Breast epithelium (tissue), 4 donors: ENCODE measurements around the gene ENDOV. TPM values are rescaled to one million over a fixed set of nuclear protein-coding genes. Genes with fewer than 3 reads are reported as not detected.
"Not testable (repeated sequence)": the region's sequence is repeated elsewhere in the genome, so short reads cannot be mapped to it uniquely, and the experiment has no call there.

Source experiments
- DNase-seq, 2 donors: peaks; one replicate each; pipeline ENCODE4 v3.0.0-alpha.2; 2019; ENCODE audit warnings: low spot score in 2 of 2
- H3K27ac ChIP-seq, 2 donors: fragments of 200-600 bp; sonication (generic) in 1 of 2; one replicate each; pipeline ENCODE4 v1.5.1; 2016 to 2019; ENCODE audit warnings: mild to moderate bottlenecking in 1 of 2
- H3K27me3 ChIP-seq, 2 donors: fragments of 200-600 bp; sonication (generic) in 1 of 2; one replicate each; pipeline versions ENCODE4 v1.5.1 to v1.6.0; 2017 to 2019; ENCODE audit warnings: control low read depth in 1 of 2, mild to moderate bottlenecking in 1 of 2
- H3K36me3 ChIP-seq: fragments of 200-600 bp; one replicate; pipeline ENCODE4 v1.5.1; 2019
- H3K4me1 ChIP-seq, 2 donors: fragments of 200-600 bp; sonication (generic); one replicate each; pipeline ENCODE4 v1.5.1; 2016 to 2019; ENCODE audit warnings: control low read depth in 1 of 2
- H3K4me3 ChIP-seq, 3 donors: fragments of 200-600 bp; sonication (generic); 1 replicate in 2 of 3; 2 replicates in 1 of 3; pipeline ENCODE4 v1.5.1; 2016 to 2019; ENCODE audit warnings: mild to moderate bottlenecking in 3 of 3, moderate library complexity in 2 of 3
- H3K9me3 ChIP-seq, 2 donors: fragments of 200-600 bp; sonication (generic) in 1 of 2; one replicate each; pipeline ENCODE4 v1.5.1; 2016 to 2019; ENCODE audit warnings: control low read depth in 1 of 2
- CTCF ChIP-seq, 3 donors: fragments of 450-650 bp; IDR thresholded peaks; one replicate each; pipeline ENCODE4 v1.5.1; 2016 to 2017; ENCODE audit warnings: antibody characterized with exemption in 3 of 3, mild to moderate bottlenecking in 3 of 3, moderate library complexity in 3 of 3
- POLR2A ChIP-seq: fragments of 450-650 bp; IDR thresholded peaks from one replicate; pipeline ENCODE4 v1.6.1; 2016; ENCODE audit warnings: antibody characterized with exemption, mild to moderate bottlenecking, moderate library complexity
- POLR2AphosphoS5 ChIP-seq, 3 donors: sonication (generic); formaldehyde crosslinking; IDR thresholded peaks; one replicate each; pipeline ENCODE4 v1.6.1; 2017; ENCODE audit warnings: antibody characterized with exemption in 3 of 3
- intact Hi-C: fragments of 100-400 bp; cut with DNase I; formaldehyde crosslinking; loops from one replicate; pipeline ENCODE4 v1.15.1; 2023; ENCODE audit warnings: low total_unique reads
- total RNA-seq, 3 donors: library from RNA; depleted of rRNA; stranded (reverse); fragments of >200 nt; gene quantifications; one replicate each; pipeline ENCODE4 v1.1.0, GENCODE V29; 2016

The ENDOV gene
- total RNA-seq, 3 donors from 2014 or later: 13.8 to 17.0 (median 16.7) TPM

GRCh38 chr17:80397034-80397387, 18.0 kb upstream of the ENDOV start:
- DNase-seq: no peak
- no peaks in the 10 kb centered on the region for H3K9me3 ChIP-seq
- H3K4me3 ChIP-seq: no peak overlapping the region
- no peak overlapping the region for H3K27ac ChIP-seq
- intact Hi-C loops: no loop called here
- no peaks in the 10 kb centered on the region for H3K36me3 ChIP-seq
- no peaks in the 10 kb centered on the region for H3K4me1 ChIP-seq
- H3K27me3 ChIP-seq: no peaks in the 10 kb centered on the region
- TF ChIP-seq CTCF (IDR thresholded peaks at IDR 0.05): no peak
- no peak for TF ChIP-seq POLR2A
- no peak for TF ChIP-seq POLR2AphosphoS5 (IDR thresholded peaks at IDR 0.05)

- TF ChIP-seq POLR2AphosphoS5 (IDR thresholded peaks at IDR 0.05) (no peak), CTCF (IDR thresholded peaks at IDR 0.05) (no peak), POLR2A (no peak)
- no peaks in the 10 kb centered on the region for H3K27me3 ChIP-seq
- H3K4me1 ChIP-seq: no peaks in the 10 kb centered on the region
- no peak overlapping the region for H3K27ac ChIP-seq
- H3K4me3 ChIP-seq: no peak overlapping the region
- H3K36me3 ChIP-seq: no peaks in the 10 kb centered on the region
- intact Hi-C loops: no loop called here
- H3K9me3 ChIP-seq: no peaks in the 10 kb centered on the region
- no peak for DNase-seq
These were observed 17.3 kb upstream of the ENDOV start for GRCh38 chr17:80397686-80398085.

GRCh38 chr17:80401086-80401485, 13.9 kb upstream of the ENDOV start:
- H3K4me1 ChIP-seq, H3K27me3 ChIP-seq, H3K27ac ChIP-seq, H3K4me3 ChIP-seq, H3K36me3 ChIP-seq, DNase-seq, H3K9me3 ChIP-seq, intact Hi-C loops: not testable (repeated sequence)

- H3K4me1 ChIP-seq, DNase-seq, intact Hi-C loops: not testable (repeated sequence)
These were observed 12.9 kb upstream of the ENDOV start for GRCh38 chr17:80402102-80402501.

GRCh38 chr17:80402959-80403358, 12.0 kb upstream of the ENDOV start:
- H3K4me3 ChIP-seq: no peak overlapping the region
- TF ChIP-seq POLR2A (no peak), POLR2AphosphoS5 (IDR thresholded peaks at IDR 0.05) (no peak), CTCF (IDR thresholded peaks at IDR 0.05) (no peak)
- intact Hi-C loops: no loop called here
- no peaks in the 10 kb centered on the region for H3K36me3 ChIP-seq
- no peaks in the 10 kb centered on the region for H3K27me3 ChIP-seq
- no peak for DNase-seq
- no peaks in the 10 kb centered on the region for H3K9me3 ChIP-seq
- no peaks in the 10 kb centered on the region for H3K4me1 ChIP-seq
- H3K27ac ChIP-seq: no peak overlapping the region

More at GRCh38 chr17:80402102-80402501, 12.9 kb upstream of the ENDOV start:
- H3K9me3 ChIP-seq, H3K27ac ChIP-seq, H3K4me3 ChIP-seq, H3K27me3 ChIP-seq, H3K36me3 ChIP-seq: not testable (repeated sequence)

- H3K27ac ChIP-seq: no peak overlapping the region
- no peaks in the 10 kb centered on the region for H3K4me1 ChIP-seq
- no peaks in the 10 kb centered on the region for H3K36me3 ChIP-seq
- TF ChIP-seq POLR2A (no peak), CTCF (IDR thresholded peaks at IDR 0.05) (no peak), POLR2AphosphoS5 (IDR thresholded peaks at IDR 0.05) (no peak)
- no peaks in the 10 kb centered on the region for H3K9me3 ChIP-seq
- no peak overlapping the region for H3K4me3 ChIP-seq
- intact Hi-C loops: no loop called here
- no peak for DNase-seq
- H3K27me3 ChIP-seq: no peaks in the 10 kb centered on the region
These were observed 8.8 kb upstream of the ENDOV start for GRCh38 chr17:80406146-80406545.

DNA sequence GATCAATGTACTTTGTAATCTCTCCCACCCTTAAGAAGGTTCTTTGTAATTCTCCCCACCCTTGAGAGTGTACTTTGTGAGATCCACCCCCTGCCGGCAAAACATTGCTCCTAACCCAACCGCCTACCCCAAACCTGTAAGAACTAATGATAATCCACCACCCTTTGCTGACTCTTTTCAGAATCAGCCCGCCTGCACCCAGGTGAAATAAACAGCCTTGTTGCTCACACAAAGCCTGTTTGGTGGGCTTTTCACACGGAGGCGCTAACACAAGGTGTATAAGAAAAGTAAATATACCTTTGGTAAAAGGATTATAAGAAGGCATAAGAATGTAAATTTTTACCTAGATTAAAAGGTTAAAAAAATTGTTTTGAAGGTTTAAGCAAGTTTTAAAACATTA, 7.0 kb upstream of the ENDOV start:
- H3K36me3 ChIP-seq, DNase-seq, H3K4me1 ChIP-seq, H3K4me3 ChIP-seq, H3K9me3 ChIP-seq, intact Hi-C loops, H3K27ac ChIP-seq, H3K27me3 ChIP-seq: not testable (repeated sequence)
